Glutamatergic neuron (in vitro differentiated cells): Measurements from ENCODE around the gene C9orf72. TPM values are rescaled to one million over a fixed set of nuclear protein-coding genes. Genes with fewer than 3 reads are reported as not detected.

ENCODE experiments used
- DNase-seq: peaks from one replicate; pipeline ENCODE4 v3.0.0; 2022
- H3K27ac Mint-ChIP-seq: one replicate; pipeline ENCODE4 v1.8.0; 2020; ENCODE audit warnings: mild to moderate bottlenecking, mixed read lengths, inconsistent platforms; ENCODE audit not compliant: unreplicated experiment
- H3K27me3 Mint-ChIP-seq: one replicate; pipeline ENCODE4 v1.8.0; 2020; ENCODE audit warnings: mild to moderate bottlenecking, moderate library complexity, mixed read lengths, inconsistent platforms; ENCODE audit not compliant: unreplicated experiment
- H3K36me3 Mint-ChIP-seq: one replicate; pipeline ENCODE4 v1.8.0; 2020; ENCODE audit warnings: mild to moderate bottlenecking, mixed read lengths, inconsistent platforms; ENCODE audit not compliant: unreplicated experiment
- H3K4me1 Mint-ChIP-seq: one replicate; pipeline ENCODE4 v1.8.0; 2020; ENCODE audit warnings: mild to moderate bottlenecking, low read depth, mixed read lengths, inconsistent platforms; ENCODE audit not compliant: unreplicated experiment
- H3K4me3 Mint-ChIP-seq: one replicate; pipeline ENCODE4 v1.8.0; 2020; ENCODE audit warnings: mild to moderate bottlenecking, mixed read lengths, inconsistent platforms; ENCODE audit not compliant: unreplicated experiment
- H3K9me3 Mint-ChIP-seq: one replicate; pipeline ENCODE4 v1.8.0; 2020; ENCODE audit warnings: mild to moderate bottlenecking, moderate library complexity, mixed read lengths, inconsistent platforms; ENCODE audit not compliant: unreplicated experiment
- CTCF ChIP-seq: fragments of 200-600 bp; sonication (generic); IDR thresholded peaks from one replicate; pipeline ENCODE4 v1.5.0; 2021; ENCODE audit not compliant: partially characterized antibody, unreplicated experiment
- total RNA-seq: library from RNA; stranded (reverse); fragmentation: NEBNext Ultra II Directional; extraction: Animal tissue kit (Norgen Biotek cat#: 25700); gene quantifications from one replicate; pipeline ENCODE4 v1.2.1, GENCODE V29; 2021; ENCODE audit not compliant: unreplicated experiment

C9orf72 gene
- total RNA-seq, 1 donor from 2014 or later = 53.9 TPM

- no peaks in the 10 kb centered on the region for H3K9me3 Mint-ChIP-seq
- no peaks in the 10 kb centered on the region for H3K36me3 Mint-ChIP-seq
- no peak for TF ChIP-seq CTCF
- no peak overlapping the region for H3K4me3 Mint-ChIP-seq
- no peak overlapping the region for H3K27ac Mint-ChIP-seq
- H3K27me3 Mint-ChIP-seq = peaks cover 4% of the 10 kb centered on the region
- H3K4me1 Mint-ChIP-seq = no peaks in the 10 kb centered on the region
- DNase-seq = no peak
Observed at GRCh38 chr9:27599870-27600238, 26.6 kb upstream of the C9orf72 start.

GRCh38 chr9:27599102-27599869, 26.0 kb upstream of the C9orf72 start:
- no peak overlapping the region for H3K4me3 Mint-ChIP-seq
- no peaks in the 10 kb centered on the region for H3K4me1 Mint-ChIP-seq
- no peaks in the 10 kb centered on the region for H3K36me3 Mint-ChIP-seq
- no peak overlapping the region for H3K27ac Mint-ChIP-seq
- TF ChIP-seq CTCF = no peak
- peaks cover 4% of the 10 kb centered on the region for H3K27me3 Mint-ChIP-seq
- no peaks in the 10 kb centered on the region for H3K9me3 Mint-ChIP-seq
- no peak for DNase-seq

DNA sequence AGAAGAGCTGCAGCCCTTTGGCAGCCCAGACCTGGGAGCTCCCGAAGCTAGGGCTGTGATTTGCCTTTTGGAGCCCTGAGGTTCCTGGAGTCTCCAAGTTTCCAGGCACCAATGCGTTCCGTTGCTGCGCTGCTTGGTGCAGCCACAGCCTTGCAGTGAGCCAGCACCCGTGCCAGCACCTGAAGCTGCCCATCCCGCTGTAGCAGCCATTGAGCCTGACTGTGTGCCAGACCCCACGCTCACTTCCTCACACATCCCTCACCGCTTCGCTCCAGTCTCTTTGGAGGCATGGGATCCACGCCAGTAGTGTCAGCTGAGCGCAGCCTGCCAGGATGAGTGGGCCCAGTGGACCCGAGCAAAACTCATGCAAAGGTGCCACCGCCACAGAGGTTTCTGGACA, 22.5 kb upstream of the C9orf72 start:
- no peak for TF ChIP-seq CTCF

DNA sequence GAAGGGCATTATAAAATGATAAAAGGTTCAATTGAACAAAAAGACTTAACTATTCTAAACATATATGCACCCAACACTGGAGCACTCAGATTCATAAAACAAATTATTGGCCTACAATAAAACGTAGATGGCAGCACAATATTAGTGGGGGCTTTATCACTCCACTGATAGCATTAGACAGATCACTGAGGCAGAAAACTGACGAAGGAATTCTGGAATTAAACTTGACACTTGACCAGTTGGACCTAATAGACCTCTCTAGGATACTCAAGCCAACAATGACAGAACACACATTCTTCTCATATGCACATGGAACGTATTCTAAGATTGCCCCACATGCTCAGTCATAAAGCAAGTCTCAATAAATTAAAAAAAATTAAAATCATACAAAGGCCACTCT, 18.4 kb upstream of the C9orf72 start:
- Mint-ChIP-seq H3K4me3 (no peak overlapping the region), H3K27me3 (peaks cover 1% of the 10 kb centered on the region), H3K4me1 (no peaks in the 10 kb centered on the region), H3K36me3 (no peaks in the 10 kb centered on the region), H3K27ac (no peak overlapping the region), H3K9me3 (no peaks in the 10 kb centered on the region)
- TF ChIP-seq CTCF = no peak
- no peak for DNase-seq

More for the DNA sequence above, 22.5 kb upstream of the C9orf72 start:
- H3K27me3 Mint-ChIP-seq = peaks cover 4% of the 10 kb centered on the region
- no peaks in the 10 kb centered on the region for H3K4me1 Mint-ChIP-seq
- no peak overlapping the region for H3K4me3 Mint-ChIP-seq
- no peak for DNase-seq
- no peaks in the 10 kb centered on the region for H3K36me3 Mint-ChIP-seq
- H3K9me3 Mint-ChIP-seq = no peaks in the 10 kb centered on the region
- no peak overlapping the region for H3K27ac Mint-ChIP-seq

DNA sequence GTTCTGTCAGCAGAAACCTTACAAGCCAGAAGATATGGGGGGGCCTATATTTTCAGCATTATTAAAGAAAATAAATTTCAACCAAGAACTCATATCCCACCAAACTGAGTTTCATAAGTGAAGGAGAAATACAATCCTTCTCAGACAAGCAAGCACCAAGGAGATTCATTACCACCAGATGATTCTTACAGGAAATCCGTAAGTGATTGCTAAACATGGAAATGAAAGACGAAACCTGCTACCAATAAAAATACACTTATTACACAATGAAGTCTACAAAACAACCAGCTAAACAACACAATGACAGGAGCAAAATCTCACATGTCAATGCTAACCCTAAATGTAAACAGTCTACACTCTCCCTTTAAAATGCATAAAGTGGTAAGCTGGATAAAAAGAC, 17.8 kb upstream of the C9orf72 start:
- DNase-seq = no peak
- Mint-ChIP-seq H3K9me3 (no peaks in the 10 kb centered on the region), H3K4me1 (no peaks in the 10 kb centered on the region), H3K36me3 (no peaks in the 10 kb centered on the region), H3K4me3 (no peak overlapping the region), H3K27me3 (peaks cover 1% of the 10 kb centered on the region), H3K27ac (no peak overlapping the region)
- no peak for TF ChIP-seq CTCF
